GM12865 (cell line): ENCODE data around the gene ARMC10.

Experiments used
- DNase-seq: peaks from one replicate; pipeline ENCODE4 v3.0.0; 2010; ENCODE audit warnings: low read depth
- H3K4me3 ChIP-seq: 2 replicates; pipeline ENCODE4 v1.5.1; 2011; ENCODE audit warnings: mild to moderate bottlenecking, low read depth, low read length, control low read depth
- CTCF ChIP-seq: IDR thresholded peaks from 2 replicates; pipeline ENCODE4 v1.5.1; 2011; ENCODE audit warnings: low read length, control low read depth, low read depth, inconsistent platforms; ENCODE audit not compliant: insufficient read depth; ENCODE audit errors: missing control alignments

ARMC10 gene

GRCh38 chr7:103115771-103116170 lies 40.8 kb downstream of the ARMC10 start:
- no peak for TF ChIP-seq CTCF
- no peak for DNase-seq
- H3K4me3 ChIP-seq, result no peak overlapping the region

- no peak for TF ChIP-seq CTCF
Observed at GRCh38 chr7:103116511-103116910, 41.6 kb downstream of the ARMC10 start.

GRCh38 chr7:103116991-103117390 lies 42.1 kb downstream of the ARMC10 start:
- no peak for TF ChIP-seq CTCF
- no peak for DNase-seq
- no peak overlapping the region for H3K4me3 ChIP-seq

More at GRCh38 chr7:103116511-103116910, 41.6 kb downstream of the ARMC10 start:
- DNase-seq, result no peak
- no peak overlapping the region for H3K4me3 ChIP-seq

- TF ChIP-seq CTCF, result no peak
- no peak overlapping the region for H3K4me3 ChIP-seq
- no peak for DNase-seq
Observed at GRCh38 chr7:103117465-103117864, 42.5 kb downstream of the ARMC10 start.

- TF ChIP-seq CTCF, result no peak
- no peak for DNase-seq
Observed at GRCh38 chr7:103119791-103120291, 44.9 kb downstream of the ARMC10 start.

GRCh38 chr7:103120362-103120761 lies 45.4 kb downstream of the ARMC10 start:
- H3K4me3 ChIP-seq, result no peak overlapping the region
- no peak for TF ChIP-seq CTCF
- DNase-seq, result no peak

More at GRCh38 chr7:103119791-103120291, 44.9 kb downstream of the ARMC10 start:
- H3K4me3 ChIP-seq, result no peak overlapping the region

GRCh38 chr7:103121641-103122040 lies 46.7 kb downstream of the ARMC10 start:
- TF ChIP-seq CTCF, result no peak
- no peak for DNase-seq
- H3K4me3 ChIP-seq, result no peak overlapping the region
